Dendritic cell treated with granulocyte-macrophage colony-stimulating factor and Interleukin-4, amounts not matched to agents 40 ng/mL and 50 ng/mL, for 4 days (primary cell): ENCODE measurements around the gene FAM180A.

Source experiments
- H3K27ac Mint-ChIP-seq: one replicate; pipeline ENCODE4 v1.8.0; 2022; ENCODE audit warnings: mild to moderate bottlenecking, mixed read lengths
- H3K27me3 Mint-ChIP-seq: one replicate; pipeline ENCODE4 v1.8.0; 2022; ENCODE audit warnings: mild to moderate bottlenecking, mixed read lengths
- H3K36me3 Mint-ChIP-seq: one replicate; pipeline ENCODE4 v1.8.0; 2022; ENCODE audit warnings: low read depth, mixed read lengths
- H3K4me1 Mint-ChIP-seq: one replicate; pipeline ENCODE4 v1.8.0; 2022; ENCODE audit warnings: low read depth, mixed read lengths
- H3K4me3 Mint-ChIP-seq: one replicate; pipeline ENCODE4 v1.8.0; 2022; ENCODE audit warnings: mild to moderate bottlenecking, moderate library complexity, mixed read lengths
- H3K9me3 Mint-ChIP-seq: one replicate; pipeline ENCODE4 v1.8.0; 2022; ENCODE audit warnings: mixed read lengths
- intact Hi-C: fragments of 100-400 bp; cut with micrococcal nuclease; formaldehyde crosslinking; loops from one replicate; pipeline ENCODE4 v1.15.0; 2022

Gene FAM180A

DNA sequence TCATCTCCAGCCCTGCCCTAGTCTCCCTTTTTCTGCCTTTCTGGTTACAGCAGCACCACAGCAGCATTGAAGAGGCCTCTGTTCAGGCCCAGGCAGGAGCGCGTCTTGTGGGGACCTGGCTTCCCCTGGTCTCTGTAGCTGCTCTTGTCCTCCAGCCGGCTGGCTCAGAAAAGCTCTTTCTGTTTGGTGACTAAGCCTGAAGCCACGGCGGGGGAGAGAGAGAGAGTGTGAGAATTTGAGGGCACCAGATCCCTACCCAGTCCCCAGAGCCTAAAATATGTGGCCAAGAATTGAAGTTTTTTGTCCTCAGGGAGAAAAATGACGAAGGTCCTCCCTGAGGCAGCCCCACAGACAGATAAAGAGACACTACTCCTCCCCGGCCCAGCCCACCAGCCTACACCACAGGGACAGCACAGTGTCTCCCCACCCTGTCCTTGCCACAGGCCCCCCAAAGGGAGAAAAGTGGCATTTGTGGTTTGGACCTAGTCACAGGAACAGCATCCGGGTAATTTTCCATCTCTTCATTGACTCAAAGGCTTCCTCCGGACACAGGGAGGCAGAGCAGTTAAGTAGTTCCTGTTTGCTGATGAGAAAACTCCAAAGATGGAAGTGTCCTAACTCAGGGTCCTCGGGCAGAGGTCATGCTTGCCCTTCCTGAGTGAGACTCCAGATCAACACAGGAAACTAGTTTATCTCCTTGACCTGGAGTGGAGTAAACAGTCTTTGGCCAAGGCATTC, 13.3 kb upstream of the FAM180A start:
- intact Hi-C loops = no loop called here
- no peak overlapping the region for H3K27ac Mint-ChIP-seq
- peaks cover 5% of the 10 kb centered on the region for H3K27me3 Mint-ChIP-seq
- no peaks in the 10 kb centered on the region for H3K4me1 Mint-ChIP-seq
- H3K9me3 Mint-ChIP-seq = no peaks in the 10 kb centered on the region
- no peak overlapping the region for H3K4me3 Mint-ChIP-seq
- H3K36me3 Mint-ChIP-seq = no peaks in the 10 kb centered on the region

DNA sequence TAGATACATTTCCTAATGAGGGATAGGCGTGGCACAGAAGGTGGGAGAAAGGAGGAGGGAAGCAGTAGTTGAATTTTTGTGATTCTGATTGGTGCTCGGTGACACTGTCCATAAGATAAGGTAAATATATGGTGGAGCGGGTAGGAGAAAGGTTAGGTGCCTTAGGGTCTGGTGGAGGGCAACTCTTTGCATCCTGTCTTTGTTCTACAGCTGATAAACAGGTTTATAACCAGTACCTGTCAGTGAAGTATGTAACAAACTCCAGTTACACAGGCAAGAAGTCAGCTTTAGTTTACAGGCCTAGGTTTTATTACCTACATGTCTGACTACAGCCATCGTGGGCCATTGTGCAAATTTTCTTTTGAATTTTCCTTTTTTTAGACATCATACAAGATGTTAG, 10.9 kb upstream of the FAM180A start:
- Mint-ChIP-seq H3K27ac (no peak overlapping the region), H3K4me1 (peaks cover 6% of the 10 kb centered on the region), H3K9me3 (no peaks in the 10 kb centered on the region), H3K27me3 (peaks cover 3% of the 10 kb centered on the region), H3K36me3 (no peaks in the 10 kb centered on the region), H3K4me3 (no peak overlapping the region)
- intact Hi-C loops = no loop called here

DNA sequence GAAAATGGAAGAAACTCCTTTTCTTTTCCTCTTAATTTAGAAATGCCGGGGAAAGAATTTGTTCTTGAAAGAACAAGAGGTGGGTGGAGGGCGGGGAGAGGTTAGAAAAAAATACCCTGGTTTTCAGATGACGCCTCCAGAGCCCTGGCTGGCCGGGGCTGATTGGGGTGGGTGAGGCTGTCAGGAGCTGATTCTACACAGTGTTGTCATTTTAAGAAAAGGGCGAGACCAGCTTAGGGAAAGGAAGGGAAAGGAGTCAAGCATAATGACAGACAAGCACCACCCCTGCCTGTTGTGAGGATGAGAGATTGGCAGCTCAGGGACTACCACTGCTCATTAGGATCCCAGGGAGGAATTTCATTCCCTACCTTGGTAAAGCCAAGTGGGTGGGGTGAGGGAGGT, 9.9 kb upstream of the FAM180A start:
- Mint-ChIP-seq H3K27ac (no peak overlapping the region), H3K27me3 (peaks cover 3% of the 10 kb centered on the region), H3K9me3 (no peaks in the 10 kb centered on the region), H3K36me3 (no peaks in the 10 kb centered on the region), H3K4me1 (peaks cover 6% of the 10 kb centered on the region), H3K4me3 (no peak overlapping the region)
- intact Hi-C loops = no loop called here

DNA sequence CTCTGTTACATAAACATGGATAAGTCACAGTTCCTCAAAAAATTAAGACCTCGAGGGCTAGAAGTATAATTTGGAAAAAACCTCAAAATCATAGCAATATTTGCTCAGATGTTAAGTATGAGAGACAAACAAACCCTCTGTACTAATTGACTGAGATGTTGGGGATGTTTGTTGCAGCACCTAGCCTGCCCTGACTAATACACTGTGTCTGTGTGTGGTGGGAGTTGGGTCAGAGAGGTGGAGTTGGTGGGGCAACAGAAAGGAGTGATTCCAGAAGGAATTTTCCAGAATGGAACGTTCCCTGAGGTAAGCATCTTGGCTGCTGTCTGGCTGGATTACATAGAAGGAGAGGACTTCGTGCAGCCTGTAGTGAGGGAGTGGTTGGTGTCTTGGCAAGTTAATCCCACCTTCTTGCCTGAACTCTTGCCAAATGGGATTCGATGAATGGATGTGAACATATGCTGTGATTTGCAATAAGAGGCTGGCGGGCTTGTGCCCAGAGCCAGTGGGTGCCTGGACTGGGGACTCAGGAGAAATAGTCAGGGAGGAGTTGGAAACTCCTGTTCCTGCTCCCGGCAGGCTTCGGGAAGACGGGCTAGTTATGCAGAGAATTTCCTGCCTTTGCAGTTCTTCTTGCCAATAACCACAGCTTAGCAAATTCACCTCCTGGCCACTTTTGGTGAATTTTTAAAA, 9.3 kb upstream of the FAM180A start:
- intact Hi-C loops = no loop called here

DNA sequence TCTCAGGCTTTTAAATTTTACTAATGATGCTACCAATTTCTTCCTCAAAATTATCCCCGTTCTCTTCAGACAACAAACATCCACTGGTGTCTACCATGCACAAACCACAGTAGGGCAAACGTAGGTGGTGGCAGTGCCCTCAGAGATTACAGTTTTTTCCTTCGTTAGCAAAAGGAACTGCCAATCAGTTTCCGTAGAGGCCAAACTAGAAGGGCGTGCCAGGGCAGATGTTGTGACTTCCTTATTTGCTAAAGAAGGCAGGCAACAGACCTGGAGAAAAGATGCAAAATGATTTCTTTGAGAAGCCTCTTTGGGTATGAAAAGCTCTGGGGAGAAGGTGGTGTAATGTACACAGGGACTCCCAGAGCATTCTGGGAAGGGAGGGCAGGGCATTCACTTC, 7.6 kb upstream of the FAM180A start:
- no peak overlapping the region for H3K27ac Mint-ChIP-seq
- H3K27me3 Mint-ChIP-seq = peaks cover 2% of the 10 kb centered on the region
- intact Hi-C loops = no loop called here
- peaks cover 6% of the 10 kb centered on the region for H3K4me1 Mint-ChIP-seq
- H3K36me3 Mint-ChIP-seq = no peaks in the 10 kb centered on the region
- no peak overlapping the region for H3K4me3 Mint-ChIP-seq
- no peaks in the 10 kb centered on the region for H3K9me3 Mint-ChIP-seq

More for the DNA sequence above, 9.3 kb upstream of the FAM180A start:
- no peak overlapping the region for H3K27ac Mint-ChIP-seq
- H3K9me3 Mint-ChIP-seq = no peaks in the 10 kb centered on the region
- H3K4me3 Mint-ChIP-seq = no peak overlapping the region
- H3K36me3 Mint-ChIP-seq = no peaks in the 10 kb centered on the region
- peaks cover 3% of the 10 kb centered on the region for H3K27me3 Mint-ChIP-seq
- peaks cover 6% of the 10 kb centered on the region for H3K4me1 Mint-ChIP-seq

DNA sequence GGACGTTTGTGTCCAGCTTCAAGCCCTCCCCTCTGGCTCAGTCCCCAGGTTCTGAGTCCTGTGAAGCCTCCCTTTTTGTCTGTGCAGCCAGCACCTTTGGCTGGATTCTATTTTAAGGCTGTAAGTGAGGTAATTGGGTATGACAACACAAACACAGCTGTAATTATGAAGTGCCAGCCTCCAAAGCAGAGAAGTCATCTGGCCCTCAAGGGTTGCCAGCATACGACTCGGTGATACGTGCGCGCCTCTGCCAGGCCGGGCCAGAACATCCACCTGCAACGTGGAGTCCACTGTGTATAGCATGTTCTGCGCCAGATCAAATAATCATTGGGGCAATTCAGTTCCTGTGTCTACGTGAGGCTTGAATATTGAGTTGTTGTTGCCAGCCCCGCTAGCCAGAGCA, 6.7 kb upstream of the FAM180A start:
- Mint-ChIP-seq H3K36me3 (no peaks in the 10 kb centered on the region), H3K27me3 (peaks cover 2% of the 10 kb centered on the region), H3K27ac (no peak overlapping the region), H3K4me1 (peaks cover 6% of the 10 kb centered on the region), H3K9me3 (no peaks in the 10 kb centered on the region), H3K4me3 (no peak overlapping the region)
- intact Hi-C loops = no loop called here

DNA sequence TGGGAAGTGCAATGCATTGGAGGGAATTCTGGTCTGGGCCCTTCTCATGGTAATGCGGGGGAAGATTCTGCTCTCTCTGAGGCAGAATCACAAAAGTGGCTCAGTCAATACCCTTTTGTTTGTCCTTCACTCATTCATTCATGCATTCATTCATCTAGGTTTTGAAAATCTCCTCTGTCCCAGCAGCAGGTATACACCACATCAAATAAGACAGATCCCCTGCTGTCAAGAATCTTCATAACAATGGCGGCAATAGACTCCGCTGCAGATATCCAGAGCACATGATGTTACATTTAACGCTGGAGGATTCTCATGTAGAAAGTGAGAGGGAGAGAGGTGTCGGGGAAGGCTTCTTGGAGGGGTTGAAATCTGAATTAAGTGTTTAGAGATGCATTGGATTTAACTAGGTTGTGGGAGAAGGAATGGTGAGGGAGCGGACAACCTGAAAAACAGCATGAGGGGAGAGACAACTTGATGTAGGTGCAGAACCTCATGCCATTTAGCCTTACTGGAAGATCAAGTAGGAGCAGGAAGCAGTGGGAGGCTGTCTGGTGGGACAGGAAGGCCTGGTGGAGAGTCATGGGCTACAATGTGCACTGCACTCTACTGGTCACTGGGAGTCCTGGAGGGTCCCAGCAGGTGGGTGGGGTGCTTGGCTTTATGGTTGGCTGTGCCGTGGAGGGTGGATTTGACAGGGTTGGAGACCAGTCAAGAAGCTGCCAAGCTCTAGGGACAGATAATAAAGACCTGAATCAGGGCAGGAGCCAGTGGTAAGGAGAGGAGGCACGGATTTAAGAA, 5.2 kb upstream of the FAM180A start:
- Mint-ChIP-seq H3K27me3 (peaks cover 2% of the 10 kb centered on the region), H3K36me3 (no peaks in the 10 kb centered on the region), H3K4me3 (no peak overlapping the region), H3K4me1 (peaks cover 6% of the 10 kb centered on the region), H3K27ac (peak overlapping the region; percentile 7), H3K9me3 (no peaks in the 10 kb centered on the region)
- intact Hi-C loops = no loop called here

DNA sequence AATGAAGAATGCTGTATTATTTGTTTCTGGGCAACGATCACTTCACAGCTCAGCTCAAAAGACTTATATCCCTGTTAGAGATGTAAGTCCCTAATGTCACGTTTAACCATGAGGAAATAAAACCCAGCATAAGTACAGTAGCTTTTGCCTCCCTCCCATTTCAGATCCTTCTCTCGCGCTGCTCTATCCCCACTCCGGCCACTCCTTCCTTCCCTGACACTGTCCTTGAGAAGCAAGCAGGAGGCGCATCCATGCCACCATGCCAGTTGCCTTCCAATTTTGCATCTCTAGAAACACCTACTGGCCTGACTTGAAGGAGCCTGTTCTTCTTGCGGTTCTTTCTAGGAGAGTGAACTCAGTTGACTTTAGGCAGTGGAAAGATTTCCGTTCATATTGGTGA, 1.2 kb downstream of the FAM180A start:
- no peak overlapping the region for H3K4me3 Mint-ChIP-seq
- H3K27me3 Mint-ChIP-seq = no peaks in the 10 kb centered on the region
- intact Hi-C loops = no loop called here
- no peaks in the 10 kb centered on the region for H3K36me3 Mint-ChIP-seq
- H3K27ac Mint-ChIP-seq = no peak overlapping the region
- no peaks in the 10 kb centered on the region for H3K9me3 Mint-ChIP-seq
- no peaks in the 10 kb centered on the region for H3K4me1 Mint-ChIP-seq

DNA sequence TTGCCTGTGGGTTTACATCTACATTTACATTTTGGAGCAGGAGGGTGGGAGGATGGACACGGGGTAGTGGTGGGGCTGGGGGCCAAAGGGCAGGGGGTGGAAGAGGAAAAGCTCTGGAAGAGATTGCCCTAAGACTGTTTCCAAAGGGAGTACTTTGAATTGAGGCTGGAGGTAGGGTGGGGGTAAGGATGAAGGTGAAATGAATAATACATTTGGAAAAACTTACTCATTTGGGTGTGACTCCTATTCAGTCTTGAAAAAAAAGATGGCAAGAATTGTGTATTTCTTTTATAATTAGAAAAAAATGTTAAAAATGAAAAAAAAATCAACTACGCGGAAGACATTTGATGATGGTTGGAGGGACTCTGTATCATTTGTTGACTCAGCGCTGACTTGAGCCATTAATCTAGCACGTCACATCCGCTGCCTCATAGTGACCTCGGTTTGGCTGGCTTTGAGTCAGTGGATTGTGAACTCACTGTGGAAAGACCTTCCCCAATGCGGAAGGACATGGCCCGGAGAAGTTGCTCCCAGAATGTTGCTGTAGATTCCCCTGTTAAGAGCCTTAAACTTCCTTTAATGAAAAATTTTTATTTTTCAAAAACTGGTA, 2.8 kb downstream of the FAM180A start:
- H3K9me3 Mint-ChIP-seq = no peaks in the 10 kb centered on the region

DNA sequence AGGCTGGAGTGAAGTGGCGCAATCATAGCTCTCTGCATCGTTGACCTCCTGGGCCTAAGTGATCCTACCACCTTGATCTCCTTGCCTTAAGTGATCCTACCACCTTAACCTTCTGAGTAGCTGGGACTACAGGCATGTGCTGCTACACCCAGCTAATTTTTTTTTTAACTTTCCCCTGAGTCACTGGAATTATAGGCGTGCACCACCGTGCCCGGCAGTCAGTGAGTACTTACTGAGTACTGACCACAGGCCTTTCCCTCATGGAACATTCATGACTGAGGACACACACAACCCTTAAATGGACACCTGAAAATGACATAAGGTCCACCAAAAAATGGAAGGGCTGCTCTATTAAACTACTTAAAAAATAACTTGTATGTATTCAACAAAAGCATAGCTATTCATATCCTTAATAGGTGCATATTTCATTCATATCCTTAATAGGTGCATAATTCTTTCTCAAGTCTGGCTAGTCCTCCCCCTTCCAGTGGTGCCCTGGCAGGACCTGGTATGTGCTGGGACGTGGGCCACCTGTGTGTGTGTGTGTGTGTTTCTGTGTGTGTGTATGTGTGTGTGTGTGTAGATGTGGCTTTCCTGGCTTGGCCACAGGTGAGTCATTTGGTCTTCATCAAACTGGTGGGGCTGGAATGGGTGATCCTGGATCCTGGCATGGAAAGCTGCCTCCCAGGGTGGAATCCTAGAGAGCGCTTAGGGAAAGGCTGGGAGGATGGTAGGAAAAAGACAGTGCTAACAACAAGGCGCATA, 3.5 kb downstream of the FAM180A start:
- Mint-ChIP-seq H3K27me3 (peaks cover 3% of the 10 kb centered on the region), H3K9me3 (no peaks in the 10 kb centered on the region), H3K4me3 (no peak overlapping the region), H3K36me3 (no peaks in the 10 kb centered on the region), H3K27ac (no peak overlapping the region), H3K4me1 (no peaks in the 10 kb centered on the region)
- intact Hi-C loops = no loop called here

More for the DNA sequence above, 2.8 kb downstream of the FAM180A start:
- no peak overlapping the region for H3K4me3 Mint-ChIP-seq
- intact Hi-C loops = no loop called here
- no peaks in the 10 kb centered on the region for H3K36me3 Mint-ChIP-seq
- H3K4me1 Mint-ChIP-seq = no peaks in the 10 kb centered on the region
- H3K27ac Mint-ChIP-seq = no peak overlapping the region
- H3K27me3 Mint-ChIP-seq = peaks cover 3% of the 10 kb centered on the region

DNA sequence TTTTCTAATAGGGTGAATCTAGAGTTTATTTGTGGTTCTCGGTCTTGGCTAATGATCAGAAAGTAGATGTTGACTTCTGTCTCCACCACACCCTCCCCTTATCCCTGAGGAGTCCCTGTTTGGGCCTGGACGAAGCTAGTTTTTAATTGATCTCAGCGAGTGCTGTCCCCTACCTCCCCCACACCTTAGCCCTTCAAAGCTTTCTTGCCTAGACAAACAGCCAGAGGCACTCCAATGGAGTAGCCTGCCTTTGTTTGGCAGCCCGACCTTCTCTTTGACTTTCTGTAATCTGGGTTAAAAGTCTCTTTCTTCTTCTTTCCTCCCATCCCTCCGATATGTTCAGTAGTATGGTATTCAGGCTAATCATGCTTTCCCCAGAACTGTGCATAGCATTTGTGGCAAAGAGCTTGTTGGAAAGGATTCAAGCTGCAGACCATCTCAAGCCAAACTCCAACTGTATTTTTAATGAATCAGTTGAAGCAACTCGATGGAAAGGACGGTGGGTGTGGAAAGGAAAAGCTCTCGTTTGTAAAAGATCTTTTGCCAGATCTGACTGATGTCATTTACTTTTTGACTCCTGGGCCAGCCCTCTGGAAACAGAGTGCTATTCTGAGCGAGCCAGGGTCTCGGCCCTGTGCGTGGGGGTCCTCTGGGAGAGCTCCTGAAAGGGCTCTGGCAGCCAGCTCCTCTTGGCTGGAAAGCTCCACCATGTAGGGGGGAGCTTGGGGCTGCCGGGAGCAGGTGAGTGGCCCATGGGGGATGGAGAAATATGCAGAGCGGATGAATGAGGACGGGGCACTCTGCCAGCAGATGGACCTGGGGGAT, 4.5 kb downstream of the FAM180A start:
- H3K36me3 Mint-ChIP-seq = no peaks in the 10 kb centered on the region
- no peak overlapping the region for H3K4me3 Mint-ChIP-seq
- no peak overlapping the region for H3K27ac Mint-ChIP-seq
- intact Hi-C loops = no loop called here
- H3K9me3 Mint-ChIP-seq = no peaks in the 10 kb centered on the region
- peaks cover 3% of the 10 kb centered on the region for H3K27me3 Mint-ChIP-seq
- no peaks in the 10 kb centered on the region for H3K4me1 Mint-ChIP-seq

DNA sequence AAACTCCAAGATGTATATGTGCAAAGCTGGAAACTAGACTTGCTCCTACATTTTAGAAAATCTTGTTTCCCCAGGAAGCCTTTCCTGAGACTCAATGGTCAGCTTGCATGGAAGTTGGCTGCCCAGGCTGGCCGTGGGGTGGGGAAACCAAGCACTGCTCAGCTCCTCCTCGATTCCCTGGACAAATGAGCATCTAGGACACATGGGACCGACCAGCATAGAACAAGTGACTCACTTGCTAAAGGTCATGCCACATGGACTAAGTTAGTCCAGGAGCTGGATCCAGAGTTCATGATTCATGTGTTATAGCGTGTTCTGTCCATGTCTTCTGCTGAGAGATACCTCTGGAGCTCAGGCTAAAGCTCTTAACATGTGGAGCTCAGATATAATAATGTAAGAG, 6.2 kb downstream of the FAM180A start:
- intact Hi-C loops = no loop called here
- no peaks in the 10 kb centered on the region for H3K4me1 Mint-ChIP-seq
- no peak overlapping the region for H3K4me3 Mint-ChIP-seq
- H3K36me3 Mint-ChIP-seq = no peaks in the 10 kb centered on the region
- H3K27me3 Mint-ChIP-seq = peaks cover 3% of the 10 kb centered on the region
- H3K27ac Mint-ChIP-seq = no peak overlapping the region
- no peaks in the 10 kb centered on the region for H3K9me3 Mint-ChIP-seq

DNA sequence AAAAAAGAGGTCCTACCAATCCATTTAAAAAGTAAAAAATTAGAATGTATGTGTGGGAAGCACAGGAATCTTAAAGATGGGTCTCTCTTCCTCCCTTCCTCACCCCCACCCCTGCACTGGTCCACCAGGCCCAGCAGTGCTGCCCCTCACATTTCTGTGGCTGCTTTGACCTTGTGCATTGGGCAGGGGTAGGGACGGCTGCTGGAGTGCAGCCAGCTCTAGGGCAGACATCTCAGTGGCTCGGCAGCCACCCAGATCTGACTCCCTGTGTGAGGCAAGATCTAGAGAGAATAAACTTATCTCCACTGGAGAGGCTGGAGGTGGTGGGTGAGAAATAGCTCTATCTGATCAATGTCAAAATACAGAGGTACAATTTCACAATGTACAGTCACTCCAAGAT, 6.7 kb downstream of the FAM180A start:
- no peaks in the 10 kb centered on the region for H3K9me3 Mint-ChIP-seq
- H3K4me3 Mint-ChIP-seq = no peak overlapping the region
- peaks cover 3% of the 10 kb centered on the region for H3K27me3 Mint-ChIP-seq
- no peaks in the 10 kb centered on the region for H3K36me3 Mint-ChIP-seq
- H3K27ac Mint-ChIP-seq = no peak overlapping the region
- intact Hi-C loops = no loop called here
- H3K4me1 Mint-ChIP-seq = no peaks in the 10 kb centered on the region
